OCI-LY3 (cell line): ENCODE data around the gene EFL1.

Experiments
- EZH2phosphoT487 ChIP-seq: fragments of 200-600 bp; shearing (Covaris generic); IDR thresholded peaks from 2 replicates; pipeline ENCODE4 v1.6.1; 2018; ENCODE audit warnings: antibody characterized with exemption, mixed run types, low read depth
- TF ChIP-seq, protein P1 (sequence below): fragments of 200-600, 300-600 bp; sonication (generic); IDR thresholded peaks from 2 replicates; pipeline ENCODE4 v1.5.1; 2014; ENCODE audit warnings: antibody characterized with exemption, low read length, low read depth

DNA sequence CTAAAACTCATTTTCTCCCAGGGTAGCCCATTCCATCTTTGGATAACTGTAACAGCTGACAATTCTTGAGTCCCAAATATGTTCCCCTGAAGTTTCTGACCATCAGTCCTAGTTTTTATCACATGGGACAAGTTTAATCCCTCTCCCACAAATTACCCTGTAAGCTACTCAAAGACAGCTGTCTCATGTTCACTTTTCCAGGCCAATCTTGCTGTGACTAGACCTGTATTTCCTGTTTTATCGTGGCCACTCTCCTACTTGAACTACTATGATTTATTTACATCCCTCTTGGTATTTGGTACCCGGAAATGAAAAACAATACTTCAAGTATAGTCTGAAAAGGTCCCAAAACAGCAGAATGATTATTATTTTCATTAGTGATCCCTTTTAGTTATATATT lies 121.6 kb downstream of the EFL1 start:
- TF ChIP-seq, protein P1, sequence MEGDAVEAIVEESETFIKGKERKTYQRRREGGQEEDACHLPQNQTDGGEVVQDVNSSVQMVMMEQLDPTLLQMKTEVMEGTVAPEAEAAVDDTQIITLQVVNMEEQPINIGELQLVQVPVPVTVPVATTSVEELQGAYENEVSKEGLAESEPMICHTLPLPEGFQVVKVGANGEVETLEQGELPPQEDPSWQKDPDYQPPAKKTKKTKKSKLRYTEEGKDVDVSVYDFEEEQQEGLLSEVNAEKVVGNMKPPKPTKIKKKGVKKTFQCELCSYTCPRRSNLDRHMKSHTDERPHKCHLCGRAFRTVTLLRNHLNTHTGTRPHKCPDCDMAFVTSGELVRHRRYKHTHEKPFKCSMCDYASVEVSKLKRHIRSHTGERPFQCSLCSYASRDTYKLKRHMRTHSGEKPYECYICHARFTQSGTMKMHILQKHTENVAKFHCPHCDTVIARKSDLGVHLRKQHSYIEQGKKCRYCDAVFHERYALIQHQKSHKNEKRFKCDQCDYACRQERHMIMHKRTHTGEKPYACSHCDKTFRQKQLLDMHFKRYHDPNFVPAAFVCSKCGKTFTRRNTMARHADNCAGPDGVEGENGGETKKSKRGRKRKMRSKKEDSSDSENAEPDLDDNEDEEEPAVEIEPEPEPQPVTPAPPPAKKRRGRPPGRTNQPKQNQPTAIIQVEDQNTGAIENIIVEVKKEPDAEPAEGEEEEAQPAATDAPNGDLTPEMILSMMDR = no peak
- TF ChIP-seq EZH2phosphoT487 = no peak
